Muscle of leg (tissue), 11 donors: ENCODE measurements around the gene GRIP1. TPM values are rescaled to one million over a fixed set of nuclear protein-coding genes. Genes with fewer than 3 reads are reported as not detected.

Source experiments
- DNase-seq: peaks from one replicate; pipeline ENCODE4 v3.0.0; 2013
- H3K27ac ChIP-seq: one replicate; pipeline ENCODE4 v1.5.1; 2013; ENCODE audit warnings: mild to moderate bottlenecking, low read length, control low read depth
- H3K27me3 ChIP-seq: one replicate; pipeline ENCODE4 v1.6.1; 2013; ENCODE audit warnings: low read length; ENCODE audit not compliant: control insufficient read depth, insufficient read depth
- H3K36me3 ChIP-seq: one replicate; pipeline ENCODE4 v1.6.1; 2013; ENCODE audit warnings: low read length; ENCODE audit not compliant: control insufficient read depth, insufficient read depth
- H3K4me1 ChIP-seq: one replicate; pipeline ENCODE4 v1.6.1; 2013; ENCODE audit warnings: low read length; ENCODE audit not compliant: control insufficient read depth, insufficient read depth
- H3K4me3 ChIP-seq: one replicate; pipeline ENCODE4 v1.5.1; 2013; ENCODE audit warnings: low read length, control low read depth
- H3K9me3 ChIP-seq: replicated peaks from 2 replicates; pipeline ENCODE4 v1.6.1; 2013; ENCODE audit warnings: low read depth, low read length; ENCODE audit not compliant: control insufficient read depth
- WGBS: methylation state at CpG from one replicate; pipeline ENCODE4 v1.1.5; 2013; ENCODE audit warnings: missing lambda C conversion rate; ENCODE audit not compliant: insufficient coverage; 5-methylcytosine and 5-hydroxymethylcytosine counted together
- polyA plus RNA-seq, 8 donors: library from polyadenylated mRNA; unstranded; fragments of 120-200 nt; gene quantifications; one replicate each; pipeline versions ENCODE4 v1.2.1 to v1.2.3, GENCODE V29; 2013; ENCODE audit warnings: inconsistent platforms in 1 of 8, low replicate concordance in 1 of 8; ENCODE audit not compliant: insufficient read length in 8 of 8, insufficient read depth in 1 of 8
- total RNA-seq: library from RNA; stranded (reverse); fragments of 120-200 nt; gene quantifications from one replicate; pipeline ENCODE4 v1.2.4, GENCODE V29; 2013

Gene GRIP1
- total and polyA plus RNA-seq, 9 donors, result 0.59 to 3.8 (median 1.2) TPM

DNA sequence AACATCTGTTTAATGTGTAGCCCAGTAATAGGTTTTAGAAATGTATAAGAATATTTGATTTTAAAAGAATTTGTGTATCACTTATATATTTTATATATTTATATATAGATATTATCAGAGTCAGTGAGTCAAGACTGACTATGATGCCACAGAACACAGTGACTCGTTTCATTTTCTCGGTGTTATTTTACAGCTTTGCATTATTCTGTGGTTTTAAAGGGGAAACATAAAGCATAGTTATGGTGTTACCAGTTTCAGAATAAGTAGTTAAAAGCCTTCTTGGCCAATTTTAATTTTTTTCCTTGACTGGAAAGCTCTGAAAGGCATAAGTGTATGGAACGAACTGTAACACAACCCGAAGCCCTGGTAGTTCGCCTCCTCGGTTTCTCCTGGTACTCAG, 91.0 kb downstream of the GRIP1 start:
- Histone ChIP-seq H3K27ac (peak overlapping the region; percentile 21), H3K4me3 (no peak overlapping the region), H3K27me3 (no peaks in the 10 kb centered on the region), H3K36me3 (no peaks in the 10 kb centered on the region), H3K9me3 (no peaks in the 10 kb centered on the region), H3K4me1 (no peaks in the 10 kb centered on the region)
- peak; percentile 32 for DNase-seq
- WGBS, result no CpG with 5 or more reads among the region's 6 CpGs

GRCh38 chr12:66584673-66585072, 94.2 kb downstream of the GRIP1 start:
- 100% methylated on average over 1 of the region's 4 CpGs for whole genome bisulfite sequencing

DNA sequence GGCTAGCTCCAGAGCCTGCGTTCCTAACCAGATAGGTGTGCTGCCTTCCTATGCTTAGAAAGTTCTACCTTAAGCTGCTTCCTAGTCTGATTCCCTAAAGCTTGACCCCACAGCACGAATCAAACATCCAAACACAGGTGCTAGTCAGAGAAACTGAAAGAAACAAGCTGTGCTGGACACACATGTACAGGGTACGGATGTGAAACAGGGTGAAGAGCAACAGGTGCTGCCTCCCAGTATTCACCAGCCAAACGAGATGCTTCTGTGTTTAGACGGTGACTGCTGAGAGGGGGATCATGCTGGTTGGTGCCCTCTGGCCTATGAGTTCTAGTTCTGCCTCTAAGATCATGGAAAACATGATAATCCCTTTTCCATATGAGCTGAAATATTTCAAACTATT, 105.3 kb downstream of the GRIP1 start:
- Histone ChIP-seq H3K27me3 (no peaks in the 10 kb centered on the region), H3K4me3 (no peak overlapping the region), H3K4me1 (no peaks in the 10 kb centered on the region), H3K27ac (no peak overlapping the region), H3K9me3 (no peaks in the 10 kb centered on the region), H3K36me3 (no peaks in the 10 kb centered on the region)
- no peak for DNase-seq
- WGBS, result 28% methylated on average over 2 of the region's 5 CpGs

More at GRCh38 chr12:66584673-66585072, 94.2 kb downstream of the GRIP1 start:
- no peaks in the 10 kb centered on the region for H3K9me3 ChIP-seq
- no peak overlapping the region for H3K4me3 ChIP-seq
- H3K27me3 ChIP-seq, result no peaks in the 10 kb centered on the region
- H3K36me3 ChIP-seq, result no peaks in the 10 kb centered on the region
- H3K4me1 ChIP-seq, result no peaks in the 10 kb centered on the region
- no peak overlapping the region for H3K27ac ChIP-seq
- DNase-seq, result no peak

DNA sequence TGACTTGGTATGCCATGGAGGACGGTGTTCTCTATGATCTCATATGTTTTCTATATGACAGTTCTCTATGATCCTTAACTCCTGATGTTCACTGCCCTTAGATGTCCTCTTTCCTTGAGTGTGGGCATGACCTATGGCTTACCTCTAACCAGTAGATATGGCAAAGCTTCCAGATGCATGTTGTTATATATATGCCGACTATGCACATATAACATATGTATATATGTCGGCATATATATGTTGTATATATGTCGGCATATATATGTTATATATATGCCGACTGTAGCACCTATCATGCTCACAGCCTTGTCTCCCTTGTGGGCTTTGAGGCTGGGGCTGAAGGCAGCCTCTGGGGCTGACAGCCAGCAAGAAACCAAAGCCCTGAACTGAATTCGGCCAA, 106.0 kb downstream of the GRIP1 start:
- Histone ChIP-seq H3K4me3 (no peak overlapping the region), H3K36me3 (no peaks in the 10 kb centered on the region), H3K27me3 (no peaks in the 10 kb centered on the region), H3K27ac (no peak overlapping the region), H3K9me3 (no peaks in the 10 kb centered on the region), H3K4me1 (no peaks in the 10 kb centered on the region)
- DNase-seq, result no peak
- 100% methylated on average over 1 of the region's 6 CpGs for WGBS

DNA sequence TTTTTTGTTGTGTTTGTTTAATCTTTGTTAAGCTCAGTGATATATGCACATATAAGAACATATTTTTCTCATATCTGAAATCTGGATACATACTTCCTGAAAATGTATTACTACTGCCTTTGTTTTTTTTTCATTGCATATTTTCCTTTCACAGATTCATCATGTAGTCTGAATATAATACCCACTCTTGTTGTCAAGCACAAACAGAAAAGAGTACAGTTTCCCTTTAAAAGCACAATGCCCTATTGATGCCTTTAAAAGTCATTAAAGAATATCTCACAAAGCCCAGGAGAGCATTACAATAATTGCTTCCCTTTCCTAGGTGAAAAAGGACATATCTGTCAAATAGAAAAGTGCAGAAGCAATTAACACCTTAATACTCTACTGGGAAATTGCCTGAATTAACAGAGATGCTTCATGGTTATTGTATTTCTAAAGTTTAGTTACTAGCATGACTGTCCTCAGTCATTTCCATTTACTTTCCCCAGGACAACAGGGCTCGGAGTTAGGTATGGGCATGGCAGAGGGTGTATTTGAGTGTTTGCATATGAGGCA, 107.4 kb downstream of the GRIP1 start:
- Histone ChIP-seq H3K4me1 (no peaks in the 10 kb centered on the region), H3K36me3 (no peaks in the 10 kb centered on the region), H3K27me3 (no peaks in the 10 kb centered on the region), H3K27ac (no peak overlapping the region), H3K4me3 (no peak overlapping the region), H3K9me3 (no peaks in the 10 kb centered on the region)
- no peak for DNase-seq
- WGBS, result no CpG with 5 or more reads among the region's 1 CpG

DNA sequence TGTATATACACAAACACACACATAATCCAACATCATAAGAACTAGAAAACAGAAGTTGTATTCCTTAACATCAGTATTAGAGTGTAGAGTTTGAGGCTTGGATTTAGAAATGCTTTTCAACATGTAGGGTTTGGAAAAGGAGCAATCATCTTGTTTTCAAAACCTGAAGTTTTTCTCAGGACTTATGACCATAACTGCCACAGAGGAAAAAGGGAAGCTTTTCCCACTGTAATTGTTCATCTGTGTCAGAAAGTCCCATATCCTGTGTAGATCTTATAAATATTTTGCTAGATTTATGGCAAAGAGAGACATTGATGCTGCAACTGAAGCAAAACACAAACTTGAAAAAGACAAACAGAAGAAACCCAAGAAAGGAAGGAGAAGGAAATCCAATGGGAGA, 115.7 kb downstream of the GRIP1 start:
- no peak for DNase-seq
- no peak overlapping the region for H3K4me3 ChIP-seq
- H3K27ac ChIP-seq, result no peak overlapping the region
- H3K36me3 ChIP-seq, result no peaks in the 10 kb centered on the region
- no peaks in the 10 kb centered on the region for H3K4me1 ChIP-seq
- no peaks in the 10 kb centered on the region for H3K27me3 ChIP-seq
- H3K9me3 ChIP-seq, result no peaks in the 10 kb centered on the region

DNA sequence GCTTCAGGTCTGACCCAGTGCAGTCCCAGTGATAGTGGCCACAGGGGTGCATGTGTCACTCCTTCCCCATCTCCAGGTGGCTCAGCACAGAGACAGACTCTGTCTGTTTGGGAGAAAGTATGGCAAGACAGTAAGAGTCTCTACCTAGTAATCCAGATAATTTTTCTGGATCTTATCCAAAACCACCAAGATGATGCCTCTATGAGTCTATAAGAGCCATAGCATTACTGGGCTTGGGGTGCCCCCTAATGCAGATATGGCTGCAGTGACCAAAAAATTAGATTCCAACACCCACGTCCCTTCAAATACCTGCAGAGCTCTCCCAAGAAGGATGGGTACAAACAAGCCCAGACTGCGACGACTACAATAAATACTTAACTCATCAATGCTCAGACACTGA, 123.8 kb downstream of the GRIP1 start:
- WGBS, result no CpG with 5 or more reads among the region's 3 CpGs
- DNase-seq, result no peak
- H3K36me3 ChIP-seq, result no peaks in the 10 kb centered on the region
- no peaks in the 10 kb centered on the region for H3K9me3 ChIP-seq
- no peak overlapping the region for H3K4me3 ChIP-seq
- H3K27ac ChIP-seq, result no peak overlapping the region
- H3K4me1 ChIP-seq, result no peaks in the 10 kb centered on the region
- no peaks in the 10 kb centered on the region for H3K27me3 ChIP-seq

GRCh38 chr12:66552716-66553115, 126.2 kb downstream of the GRIP1 start:
- Histone ChIP-seq H3K9me3 (no peaks in the 10 kb centered on the region), H3K27me3 (no peaks in the 10 kb centered on the region), H3K27ac (no peak overlapping the region), H3K4me3 (no peak overlapping the region), H3K36me3 (no peaks in the 10 kb centered on the region), H3K4me1 (no peaks in the 10 kb centered on the region)
- DNase-seq, result no peak

DNA sequence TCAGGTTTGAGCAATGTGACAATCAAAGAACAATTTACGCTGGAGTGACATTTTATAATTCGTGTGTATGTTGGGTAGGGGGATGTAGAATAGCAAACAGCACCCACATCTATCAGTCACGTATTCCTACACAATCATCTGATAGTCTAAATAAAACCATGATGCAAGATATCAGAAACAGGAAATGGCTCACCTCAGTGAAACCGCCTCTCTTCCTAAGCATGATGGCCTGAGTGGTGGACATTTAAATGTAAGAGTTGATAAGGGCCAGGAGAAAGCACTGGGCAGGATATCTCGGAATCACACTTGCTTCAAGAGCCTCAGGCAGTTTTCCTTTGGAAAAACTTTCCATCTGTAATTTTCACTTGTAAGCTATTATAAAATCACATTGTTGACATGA, 128.2 kb downstream of the GRIP1 start:
- Histone ChIP-seq H3K36me3 (no peaks in the 10 kb centered on the region), H3K4me3 (no peak overlapping the region), H3K27me3 (no peaks in the 10 kb centered on the region), H3K27ac (no peak overlapping the region), H3K9me3 (no peaks in the 10 kb centered on the region), H3K4me1 (no peaks in the 10 kb centered on the region)
- no CpG with 5 or more reads among the region's 5 CpGs for WGBS
- DNase-seq, result no peak

DNA sequence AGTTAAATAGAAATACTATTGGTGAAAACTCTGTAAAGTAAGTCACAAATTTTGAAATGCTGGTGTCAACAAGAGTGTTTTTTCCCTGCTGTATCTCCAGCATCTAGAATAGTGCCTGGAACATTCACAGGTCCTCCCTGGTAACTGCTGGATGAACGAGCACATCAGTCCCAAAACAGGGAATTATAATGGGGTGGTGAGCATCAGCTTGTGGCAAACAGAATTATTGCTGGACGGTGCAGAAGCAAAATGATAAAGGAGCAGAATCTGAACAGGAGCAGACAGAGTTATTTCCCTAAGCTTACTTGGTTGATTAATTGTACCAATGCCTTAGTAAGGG, 129.9 kb downstream of the GRIP1 start:
- 53% methylated on average over 2 of the region's 2 CpGs for WGBS
- Histone ChIP-seq H3K27ac (no peak overlapping the region), H3K4me3 (no peak overlapping the region), H3K36me3 (no peaks in the 10 kb centered on the region), H3K9me3 (no peaks in the 10 kb centered on the region), H3K4me1 (no peaks in the 10 kb centered on the region), H3K27me3 (no peaks in the 10 kb centered on the region)
- no peak for DNase-seq

DNA sequence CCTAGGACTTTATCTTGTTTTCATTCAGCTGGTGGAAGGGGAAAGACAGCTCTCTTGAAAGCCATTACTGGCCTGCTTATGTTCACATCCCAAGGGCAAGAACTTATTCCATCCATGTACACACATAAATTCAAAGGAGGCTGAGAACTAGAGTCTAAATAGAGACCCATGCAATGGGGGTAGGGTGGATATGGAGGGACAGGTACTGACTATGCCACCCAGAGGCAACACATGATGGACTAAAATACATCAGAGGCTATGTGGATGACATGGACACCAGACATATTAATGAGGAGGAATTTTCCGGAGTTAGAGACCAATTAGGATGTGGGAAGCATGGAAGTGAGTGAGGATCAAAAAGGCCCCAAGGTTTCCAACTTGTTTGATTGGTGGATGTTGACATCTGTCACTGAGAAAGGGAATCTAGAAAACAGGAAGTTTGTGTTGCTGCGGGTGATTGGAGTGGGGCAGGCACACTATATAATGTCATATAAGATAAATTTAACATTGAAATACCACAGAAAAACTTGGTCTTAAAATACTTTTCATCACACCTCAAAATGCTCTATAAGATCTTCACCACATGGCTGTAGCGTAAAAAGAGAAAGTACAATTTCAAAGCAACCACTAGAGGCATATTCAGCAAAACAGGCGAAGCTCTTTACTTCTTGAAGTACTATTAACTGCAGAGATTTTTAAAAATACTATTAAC, 130.4 kb downstream of the GRIP1 start:
- H3K4me3 ChIP-seq, result no peak overlapping the region
- no peaks in the 10 kb centered on the region for H3K9me3 ChIP-seq
- no peaks in the 10 kb centered on the region for H3K4me1 ChIP-seq
- DNase-seq, result no peak
- no peaks in the 10 kb centered on the region for H3K27me3 ChIP-seq
- 93% methylated on average over 1 of the region's 4 CpGs for WGBS
- H3K27ac ChIP-seq, result no peak overlapping the region
- no peaks in the 10 kb centered on the region for H3K36me3 ChIP-seq
